Gastrocnemius medialis (tissue), 4 donors: Measurements from ENCODE around the gene HABP2. TPM values are rescaled to one million over a fixed set of nuclear protein-coding genes. Genes with fewer than 3 reads are reported as not detected.

Source experiments
- ATAC-seq, 2 donors: fragments of 150-250 bp; one replicate each; pipeline ENCODE4 v1.9.1; 2016
- DNase-seq, 2 donors: peaks; one replicate each; pipeline ENCODE4 v3.0.0-alpha.2; 2019
- H3K27ac ChIP-seq, 4 donors: fragments of 200-600 bp; sonication (generic); 1 replicate in 1 of 4; 2 replicates in 3 of 4; pipeline ENCODE4 v1.5.1; 2016 to 2018; ENCODE audit warnings: mild to moderate bottlenecking in 2 of 4, moderate library complexity in 1 of 4
- H3K27me3 ChIP-seq, 3 donors: fragments of 200-600 bp; sonication (generic) in 2 of 3; 1 replicate in 1 of 3; 2 replicates in 2 of 3; pipeline versions ENCODE4 v1.5.1 to v1.6.0; 2016 to 2019; ENCODE audit warnings: mild to moderate bottlenecking in 1 of 3, moderate library complexity in 1 of 3
- H3K36me3 ChIP-seq, 2 donors: fragments of 200-600 bp; sonication (generic) in 1 of 2; one replicate each; pipeline ENCODE4 v1.5.1; 2017 to 2018
- H3K4me1 ChIP-seq, 2 donors: fragments of 200-600 bp; sonication (generic) in 1 of 2; one replicate each; pipeline ENCODE4 v1.5.1; 2016 to 2017; ENCODE audit warnings: mild to moderate bottlenecking in 2 of 2
- H3K4me3 ChIP-seq, 4 donors: fragments of 200-600 bp; sonication (generic) in 3 of 4; 1 replicate in 1 of 4; 2 replicates in 3 of 4; pipeline ENCODE4 v1.5.1; 2016 to 2019; ENCODE audit warnings: mild to moderate bottlenecking in 2 of 4
- H3K9me3 ChIP-seq, 3 donors: fragments of 200-600 bp; sonication (generic) in 2 of 3; 1 replicate in 1 of 3; 2 replicates in 2 of 3; pipeline ENCODE4 v1.5.1; 2016 to 2019
- CTCF ChIP-seq, 5 experiments: fragments of 450-650 bp in 3 of 5; fragments of 200-600 bp in 2 of 5; sonication (generic) in 2 of 5; IDR thresholded peaks in 4 of 5; conservative IDR thresholded peaks in 1 of 5; 1 replicate in 4 of 5; 2 replicates in 1 of 5; pipeline ENCODE4 v1.5.1; 2016 to 2019; ENCODE audit warnings: antibody characterized with exemption in 5 of 5, mild to moderate bottlenecking in 3 of 5, moderate library complexity in 3 of 5
- POLR2A ChIP-seq, 2 donors: fragments of 450-650 bp; IDR thresholded peaks; one replicate each; pipeline ENCODE4 v1.6.1; 2017; ENCODE audit warnings: antibody characterized with exemption in 2 of 2, mild to moderate bottlenecking in 2 of 2, moderate library complexity in 2 of 2
- in situ Hi-C, 4 donors: fragments of 200-750 bp; cut with MboI; loops; one replicate each; pipeline versions ENCODE4 v1.15.0 to v1.8.0; 2017; ENCODE audit warnings: low sequenced_read_pairs in 4 of 4
- intact Hi-C: fragments of 100-400 bp; cut with DNase I; formaldehyde crosslinking; loops from one replicate; pipeline ENCODE4 v1.15.1; 2023; ENCODE audit warnings: low total_unique reads
- total RNA-seq, 4 donors: library from RNA; depleted of rRNA; stranded (reverse); fragments of >200 nt; gene quantifications; one replicate each; pipeline versions ENCODE4 v1.1.0 to v1.2.3, GENCODE V29; 2016

HABP2 gene
- total RNA-seq, 4 donors from 2014 or later: 0.26 to 0.60 TPM; not detected in 2

- in situ Hi-C loops (no loop called here), intact Hi-C loops (no loop called here)
- Histone ChIP-seq H3K27ac (peak overlapping the region; percentile 88 to 96 (median 90)), H3K4me1 (peaks cover 45 to 62% of the 10 kb centered on the region in 2 donors), H3K9me3 (no peaks in the 10 kb centered on the region), H3K4me3 (no peak overlapping the region), H3K36me3 (peaks cover 0 to 71% of the 10 kb centered on the region in 2 donors), H3K27me3 (no peaks in the 10 kb centered on the region)
- no peak for ATAC-seq
- TF ChIP-seq CTCF (IDR thresholded peaks at IDR 0.05 in 4 of 5, conservative IDR thresholded peaks at IDR 0.05 in 1 of 5) (no peak), POLR2A (IDR thresholded peaks at IDR 0.05) (no peak)
- no peak for DNase-seq
These were observed 78.2 kb downstream of the HABP2 start for GRCh38 chr10:113630929-113631533.

GRCh38 chr10:113631684-113632367, 79.0 kb downstream of the HABP2 start:
- intact Hi-C loops (no loop called here), in situ Hi-C loops (no loop called here)
- H3K36me3 ChIP-seq: peaks cover 0 to 78% of the 10 kb centered on the region in 2 donors
- TF ChIP-seq POLR2A (IDR thresholded peaks at IDR 0.05) (no peak), CTCF (IDR thresholded peaks at IDR 0.05 in 4 of 5, conservative IDR thresholded peaks at IDR 0.05 in 1 of 5) (no peak)
- DNase-seq (no peak), ATAC-seq (no peak)
- no peak overlapping the region for H3K4me3 ChIP-seq
- peaks cover 37 to 54% of the 10 kb centered on the region in 2 donors for H3K4me1 ChIP-seq
- peak overlapping the region; percentile 68 to 96 (median 90) for H3K27ac ChIP-seq
- no peaks in the 10 kb centered on the region for H3K27me3 ChIP-seq
- no peaks in the 10 kb centered on the region for H3K9me3 ChIP-seq

Other genes starting within 250 kb of the HABP2 start
- gene NRAP, start 111.0 kb downstream of the HABP2 start, total RNA-seq: 1,000 to 10,000 TPM in 3 of 4 donors, 100 to 1,000 TPM in 1; 811 to 2,339 (median 1,413) TPM
- gene CASP7, start 126.9 kb downstream of the HABP2 start, total RNA-seq: 10 to 100 TPM in 2 of 4 donors, 1 to 10 TPM in 2; 5.3 to 23.9 (median 8.9) TPM
- gene PLEKHS1, start 198.6 kb downstream of the HABP2 start, total RNA-seq: not detected